PC-3 (cell line): Measurements from ENCODE around the gene TP63.

Experiments
- CTCF ChIP-seq: fragments of 300-600 bp; sonication (generic); conservative IDR thresholded peaks from 2 replicates; pipeline ENCODE4 v1.5.1; 2017; ENCODE audit warnings: antibody characterized with exemption, low read depth, mild to moderate bottlenecking, low read length
- EZH2 ChIP-seq: fragments of 300-600 bp; sonication (generic); IDR thresholded peaks from one replicate; pipeline ENCODE4 v1.6.1; 2017; ENCODE audit warnings: antibody characterized with exemption, mild to moderate bottlenecking, low read length; ENCODE audit not compliant: unreplicated experiment
- EZH2phosphoT487 ChIP-seq: fragments of 300-600 bp; sonication (generic); IDR thresholded peaks from 2 replicates; pipeline ENCODE4 v1.6.1; 2018; ENCODE audit warnings: mild to moderate bottlenecking, antibody characterized with exemption, low read length, borderline replicate concordance

- TF ChIP-seq CTCF (no peak), EZH2 (no peak), EZH2phosphoT487 (no peak)
These were observed 229.1 kb downstream of the TP63 start for GRCh38 chr3:189860296-189860695.
